ENCODE measurements around the gene NCDN.
"Not testable (repeated sequence)": the region's sequence is repeated elsewhere in the genome, so short reads cannot be mapped to it uniquely, and the experiment has no call there.

GRCh38 chr1:35581621-35582020 is 24.0 kb downstream of the NCDN start:
- TF ChIP-seq, protein P1, sequence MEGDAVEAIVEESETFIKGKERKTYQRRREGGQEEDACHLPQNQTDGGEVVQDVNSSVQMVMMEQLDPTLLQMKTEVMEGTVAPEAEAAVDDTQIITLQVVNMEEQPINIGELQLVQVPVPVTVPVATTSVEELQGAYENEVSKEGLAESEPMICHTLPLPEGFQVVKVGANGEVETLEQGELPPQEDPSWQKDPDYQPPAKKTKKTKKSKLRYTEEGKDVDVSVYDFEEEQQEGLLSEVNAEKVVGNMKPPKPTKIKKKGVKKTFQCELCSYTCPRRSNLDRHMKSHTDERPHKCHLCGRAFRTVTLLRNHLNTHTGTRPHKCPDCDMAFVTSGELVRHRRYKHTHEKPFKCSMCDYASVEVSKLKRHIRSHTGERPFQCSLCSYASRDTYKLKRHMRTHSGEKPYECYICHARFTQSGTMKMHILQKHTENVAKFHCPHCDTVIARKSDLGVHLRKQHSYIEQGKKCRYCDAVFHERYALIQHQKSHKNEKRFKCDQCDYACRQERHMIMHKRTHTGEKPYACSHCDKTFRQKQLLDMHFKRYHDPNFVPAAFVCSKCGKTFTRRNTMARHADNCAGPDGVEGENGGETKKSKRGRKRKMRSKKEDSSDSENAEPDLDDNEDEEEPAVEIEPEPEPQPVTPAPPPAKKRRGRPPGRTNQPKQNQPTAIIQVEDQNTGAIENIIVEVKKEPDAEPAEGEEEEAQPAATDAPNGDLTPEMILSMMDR (optimal IDR thresholded peaks at IDR 0.05 in 1 of 3, IDR thresholded peaks at IDR 0.05 in 1 of 3, conservative IDR thresholded peaks at IDR 0.05 in 1 of 3; ENCODE audit: extremely low read depth in 1 of 3, insufficient read depth in 2 of 3, low read length in 3 of 3): not testable (repeated sequence)
- TF ChIP-seq EZH2 (IDR thresholded peaks at IDR 0.05; ENCODE audit: low read length): not testable (repeated sequence)

Data from keratinocyte (primary cell).